ENCODE measurements around the gene HOXB2.

The HOXB2 gene

GRCh38 chr17:48568499-48569239, 23.8 kb upstream of the HOXB2 start:
- peak overlapping the region; percentile 89 for H3K4me3 ChIP-seq (ENCODE audit: low read length, poor library complexity, severe bottlenecking)
- TF ChIP-seq EZH2phosphoT487 (IDR thresholded peaks at IDR 0.05; ENCODE audit: borderline replicate concordance) = no peak
- no peak for TF ChIP-seq CTCF (conservative IDR thresholded peaks at IDR 0.05; ENCODE audit: low read length)
- peaks cover 100% of the 10 kb centered on the region for H3K79me2 ChIP-seq (ENCODE audit: insufficient read depth, low read length)
- H3K9me3 ChIP-seq (ENCODE audit: insufficient read depth, low read depth, low read length) = no peaks in the 10 kb centered on the region
- peak overlapping the region; percentile 98 for H3K4me2 ChIP-seq (ENCODE audit: low read depth, low read length, poor library complexity, severe bottlenecking)
- no peaks in the 10 kb centered on the region for H3K27me3 ChIP-seq (ENCODE audit: insufficient read depth, low read length, poor library complexity, severe bottlenecking)
- no peaks in the 10 kb centered on the region for H3K9me2 ChIP-seq (replicated peaks; ENCODE audit: low read depth, low read length)
- H3F3A ChIP-seq (ENCODE audit: low read depth) = peaks cover under 1% of the 10 kb centered on the region; the same call in 1 of the 2 replicates
- H3K36me3 ChIP-seq (ENCODE audit: insufficient read depth, low read length) = peaks cover 86% of the 10 kb centered on the region
- peaks cover 77% of the 10 kb centered on the region for H4K20me1 ChIP-seq (ENCODE audit: insufficient read depth, low read length, poor library complexity, severe bottlenecking)
- peaks cover 89% of the 10 kb centered on the region for H3K4me1 ChIP-seq (ENCODE audit: insufficient read depth, low read length, poor library complexity, severe bottlenecking)
- no peak overlapping the region for H2AFZ ChIP-seq (ENCODE audit: low read length)
- peak overlapping the region; percentile 95 for H3K9ac ChIP-seq (ENCODE audit: low read depth, low read length, poor library complexity, severe bottlenecking)

- no peaks in the 10 kb centered on the region for H3K9me2 ChIP-seq (replicated peaks; ENCODE audit: low read depth, low read length)
- peak overlapping the region; percentile 98 for H3K4me2 ChIP-seq (ENCODE audit: low read depth, low read length, poor library complexity, severe bottlenecking)
- peaks cover 100% of the 10 kb centered on the region for H3K79me2 ChIP-seq (ENCODE audit: insufficient read depth, low read length)
- no peaks in the 10 kb centered on the region for H3K27me3 ChIP-seq (ENCODE audit: insufficient read depth, low read length, poor library complexity, severe bottlenecking)
- peaks cover 79% of the 10 kb centered on the region for H4K20me1 ChIP-seq (ENCODE audit: insufficient read depth, low read length, poor library complexity, severe bottlenecking)
- peaks cover 89% of the 10 kb centered on the region for H3K4me1 ChIP-seq (ENCODE audit: insufficient read depth, low read length, poor library complexity, severe bottlenecking)
- TF ChIP-seq CTCF (conservative IDR thresholded peaks at IDR 0.05; ENCODE audit: low read length) = no peak
- no peak for TF ChIP-seq EZH2phosphoT487 (IDR thresholded peaks at IDR 0.05; ENCODE audit: borderline replicate concordance)
- H3K9ac ChIP-seq (ENCODE audit: low read depth, low read length, poor library complexity, severe bottlenecking) = peak overlapping the region; percentile 95
- peak overlapping the region; percentile 89 for H3K4me3 ChIP-seq (ENCODE audit: low read length, poor library complexity, severe bottlenecking)
- H2AFZ ChIP-seq (ENCODE audit: low read length) = no peak overlapping the region
- no peaks in the 10 kb centered on the region for H3K9me3 ChIP-seq (ENCODE audit: insufficient read depth, low read depth, low read length)
- H3F3A ChIP-seq (ENCODE audit: low read depth) = peaks cover 5% of the 10 kb centered on the region; the same call in 1 of the 2 replicates
- peaks cover 88% of the 10 kb centered on the region for H3K36me3 ChIP-seq (ENCODE audit: insufficient read depth, low read length)
Measured at GRCh38 chr17:48567646-48568354, 22.9 kb upstream of the HOXB2 start.

GRCh38 chr17:48567209-48567608, 22.3 kb upstream of the HOXB2 start:
- TF ChIP-seq EZH2phosphoT487 (IDR thresholded peaks at IDR 0.05; ENCODE audit: borderline replicate concordance) (no peak), CTCF (conservative IDR thresholded peaks at IDR 0.05; ENCODE audit: low read length) (no peak)
- Histone ChIP-seq H3K4me1 (ENCODE audit: insufficient read depth, low read length, poor library complexity, severe bottlenecking) (peaks cover 89% of the 10 kb centered on the region), H2AFZ (ENCODE audit: low read length) (no peak overlapping the region), H4K20me1 (ENCODE audit: insufficient read depth, low read length, poor library complexity, severe bottlenecking) (peaks cover 80% of the 10 kb centered on the region), H3K4me3 (ENCODE audit: low read length, poor library complexity, severe bottlenecking) (peak overlapping the region; percentile 89), H3K9ac (ENCODE audit: low read depth, low read length, poor library complexity, severe bottlenecking) (peak overlapping the region; percentile 95), H3K4me2 (ENCODE audit: low read depth, low read length, poor library complexity, severe bottlenecking) (peak overlapping the region; percentile 98), H3F3A (ENCODE audit: low read depth) (peaks cover 11% of the 10 kb centered on the region), H3K9me2 (replicated peaks; ENCODE audit: low read depth, low read length) (no peaks in the 10 kb centered on the region), H3K9me3 (ENCODE audit: insufficient read depth, low read depth, low read length) (no peaks in the 10 kb centered on the region), H3K27me3 (ENCODE audit: insufficient read depth, low read length, poor library complexity, severe bottlenecking) (no peaks in the 10 kb centered on the region), H3K79me2 (ENCODE audit: insufficient read depth, low read length) (peaks cover 100% of the 10 kb centered on the region), H3K36me3 (ENCODE audit: insufficient read depth, low read length) (peaks cover 87% of the 10 kb centered on the region)
